Omental fat pad (tissue), 4 donors: ENCODE results near the gene PDGFC. TPM values are rescaled to one million over a fixed set of nuclear protein-coding genes. Genes with fewer than 3 reads are reported as not detected.

ENCODE experiments used
- ATAC-seq: fragments of 150-250 bp; one replicate; pipeline ENCODE4 v1.9.1; 2016; ENCODE audit warnings: mild to moderate bottlenecking, moderate library complexity; ENCODE audit not compliant: low FRiP score
- DNase-seq: peaks from one replicate; pipeline ENCODE4 v3.0.0-alpha.2; 2019; ENCODE audit warnings: low spot score
- CTCF ChIP-seq, 3 donors: fragments of 450-650 bp; IDR thresholded peaks; one replicate each; pipeline ENCODE4 v1.5.1; 2016 to 2017; ENCODE audit warnings: antibody characterized with exemption in 3 of 3, mild to moderate bottlenecking in 3 of 3, moderate library complexity in 2 of 3
- total RNA-seq, 4 donors: library from RNA; depleted of rRNA; stranded (reverse); fragments of >200 nt; gene quantifications; one replicate each; pipeline ENCODE4 v1.1.0, GENCODE V29; 2016

PDGFC gene
- total RNA-seq, 4 donors from 2014 or later, result 22.5 to 38.2 (median 33.1) TPM

- no peak for ATAC-seq
- TF ChIP-seq CTCF (IDR thresholded peaks at IDR 0.05), result no peak
- no peak for DNase-seq
Measured at GRCh38 chr4:156959298-156959702, 12.3 kb downstream of the PDGFC start.

DNA sequence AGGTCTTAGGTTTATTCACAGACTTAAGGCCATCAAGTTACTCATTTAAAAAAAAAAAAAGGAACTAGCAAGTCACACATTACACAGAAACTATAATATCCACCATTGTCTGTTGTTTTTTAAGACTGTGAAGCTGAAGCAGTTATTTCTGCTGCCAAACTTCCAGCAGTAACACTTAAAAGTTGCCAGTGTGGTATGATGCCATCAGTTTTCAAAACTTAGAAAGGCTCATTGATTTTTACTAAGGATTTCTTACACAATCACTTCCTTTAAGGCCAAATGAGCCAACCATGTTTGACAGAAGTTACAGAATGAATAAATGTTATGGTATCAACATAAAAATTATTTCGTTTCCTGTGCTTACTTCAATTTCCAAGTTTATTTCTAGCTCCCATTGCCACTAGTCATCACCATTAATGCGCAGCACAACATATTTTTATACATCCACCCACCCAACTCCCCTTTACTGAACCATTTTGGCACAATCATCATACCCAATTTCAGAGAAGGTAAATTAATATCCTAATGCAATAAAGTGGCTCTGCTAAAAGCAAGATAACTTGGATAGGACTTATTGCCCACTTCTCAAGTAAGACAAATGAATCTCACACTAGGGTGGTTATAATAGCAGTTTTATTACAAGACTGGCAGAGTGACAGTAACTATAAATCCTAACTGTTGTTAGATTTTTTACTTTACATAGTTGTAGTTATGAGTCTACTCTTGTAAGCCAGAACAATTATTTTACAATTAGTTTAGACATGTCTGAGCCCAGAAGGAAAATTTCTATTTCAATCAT, 13.1 kb downstream of the PDGFC start:
- no peak for ATAC-seq
- no peak for DNase-seq
- no peak for TF ChIP-seq CTCF (IDR thresholded peaks at IDR 0.05)

GRCh38 chr4:156957556-156957955, 14.0 kb downstream of the PDGFC start:
- no peak for ATAC-seq
- TF ChIP-seq CTCF (IDR thresholded peaks at IDR 0.05), result no peak
- no peak for DNase-seq

- no peak for ATAC-seq
- TF ChIP-seq CTCF (IDR thresholded peaks at IDR 0.05), result no peak
- DNase-seq, result no peak
Measured at GRCh38 chr4:156956826-156957368, 14.7 kb downstream of the PDGFC start.

DNA sequence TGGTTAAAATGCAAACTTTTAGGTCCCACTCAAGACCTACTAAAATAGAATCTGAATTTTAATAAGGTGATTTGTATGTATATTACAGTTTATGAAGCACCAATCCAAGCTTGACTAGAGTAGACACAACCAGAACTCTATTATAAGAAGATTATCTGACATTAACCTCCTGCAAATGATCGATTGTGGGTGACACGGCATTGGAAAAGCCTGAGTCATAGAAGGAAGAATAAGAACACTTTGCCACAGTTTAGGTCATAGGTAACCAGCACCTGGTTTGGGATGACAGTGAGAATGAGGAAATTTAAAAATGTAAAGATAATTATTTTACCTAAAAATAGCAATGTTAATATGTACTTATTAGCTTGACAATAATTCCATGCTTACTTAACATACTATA, 15.2 kb downstream of the PDGFC start:
- no peak for TF ChIP-seq CTCF (IDR thresholded peaks at IDR 0.05)
- ATAC-seq (no peak), DNase-seq (no peak)

- no peak for TF ChIP-seq CTCF (IDR thresholded peaks at IDR 0.05)
- no peak for DNase-seq
- no peak for ATAC-seq
Measured at GRCh38 chr4:156954587-156954986, 17.0 kb downstream of the PDGFC start.

- no peak for ATAC-seq
- no peak for DNase-seq
- TF ChIP-seq CTCF (IDR thresholded peaks at IDR 0.05), result no peak
Measured at GRCh38 chr4:156953951-156954350, 17.6 kb downstream of the PDGFC start.
